Activated naive CD4-positive, alpha-beta T cell treated with anti-CD3 and anti-CD28 coated beads for 36 hours (primary cell): ENCODE data around the gene PRR5. TPM values are rescaled to one million over a fixed set of nuclear protein-coding genes. Genes with fewer than 3 reads are reported as not detected.
"Not testable (repeated sequence)": the region's sequence is repeated elsewhere in the genome, so short reads cannot be mapped to it uniquely, and the experiment has no call there.

Experiments used
- CTCF ChIA-PET: fragments of 350-600 bp; sonication (Branson Sonifier 250); formaldehyde crosslinking; loops from one replicate; lab custom pipeline; 2021; ENCODE audit warnings: antibody characterized with exemption; lab: Charles Lee
- DNase-seq: peaks from one replicate; pipeline ENCODE4 v3.0.0-alpha.2; 2020
- H3K27ac Mint-ChIP-seq: one replicate; pipeline ENCODE4 v1.8.0; 2021; ENCODE audit warnings: mild to moderate bottlenecking, mixed read lengths
- H3K27me3 Mint-ChIP-seq: one replicate; pipeline ENCODE4 v1.8.0; 2021; ENCODE audit warnings: low read depth, mixed read lengths
- H3K36me3 Mint-ChIP-seq: one replicate; pipeline ENCODE4 v1.8.0; 2021; ENCODE audit warnings: low read depth, mixed read lengths
- H3K4me1 Mint-ChIP-seq: one replicate; pipeline ENCODE4 v1.8.0; 2021; ENCODE audit warnings: low read depth, mixed read lengths
- H3K4me3 Mint-ChIP-seq: one replicate; pipeline ENCODE4 v1.8.0; 2021; ENCODE audit warnings: mild to moderate bottlenecking, moderate library complexity, mixed read lengths
- H3K9me3 Mint-ChIP-seq: one replicate; pipeline ENCODE4 v1.8.0; 2021; ENCODE audit warnings: mixed read lengths
- intact Hi-C: fragments of 100-400 bp; cut with micrococcal nuclease; formaldehyde crosslinking; loops from one replicate; pipeline ENCODE4 v1.15.1; 2023
- total RNA-seq, 2 experiments: library from RNA; stranded (reverse); gene quantifications; one replicate each; pipeline ENCODE4 v1.2.3, GENCODE V29; 2021

The PRR5 gene
- total RNA-seq, 2 experiments from 2014 or later = 7.9 to 10.2 TPM

GRCh38 chr22:44734801-44735517 lies 33.0 kb downstream of the PRR5 start:
- CTCF ChIA-PET = interaction anchor here (0.7 to 3.1 kb wide), 10 partner anchors 9 to 86 kb away, joined by 3 to 25 read pairs (median 4); no protein-coding TSS in a partner anchor
- Mint-ChIP-seq H3K9me3 (no peaks in the 10 kb centered on the region), H3K27ac (no peak overlapping the region), H3K4me3 (no peak overlapping the region), H3K4me1 (peaks cover 2% of the 10 kb centered on the region), H3K27me3 (no peaks in the 10 kb centered on the region), H3K36me3 (peaks cover 3% of the 10 kb centered on the region)
- intact Hi-C loops = loop anchor here (1.0 kb wide), 1 partner anchor 38 kb away; no protein-coding TSS in a partner anchor
- DNase-seq = no peak

GRCh38 chr22:44735518-44736428 lies 33.8 kb downstream of the PRR5 start:
- Mint-ChIP-seq H3K9me3 (no peaks in the 10 kb centered on the region), H3K27me3 (no peaks in the 10 kb centered on the region), H3K4me1 (peaks cover 2% of the 10 kb centered on the region), H3K4me3 (no peak overlapping the region), H3K36me3 (peaks cover 2% of the 10 kb centered on the region), H3K27ac (no peak overlapping the region)
- peak; percentile 85 for DNase-seq
- intact Hi-C loops = loop anchor here (1.0 kb wide), 1 partner anchor 38 kb away; no protein-coding TSS in a partner anchor
- CTCF ChIA-PET = interaction anchor here (0.7 to 3.1 kb wide), 10 partner anchors 10 to 59 kb away, joined by 3 to 25 read pairs (median 4); no protein-coding TSS in a partner anchor

- no peak overlapping the region for H3K4me3 Mint-ChIP-seq
- intact Hi-C loops = no loop called here
- no peak overlapping the region for H3K27ac Mint-ChIP-seq
- no peaks in the 10 kb centered on the region for H3K27me3 Mint-ChIP-seq
- CTCF ChIA-PET = interaction anchor here (0.9 to 3.1 kb wide), 5 partner anchors 30 to 52 kb away, joined by 3 to 25 read pairs (median 9); no protein-coding TSS in a partner anchor
- DNase-seq = no peak
- no peaks in the 10 kb centered on the region for H3K36me3 Mint-ChIP-seq
- H3K9me3 Mint-ChIP-seq = no peaks in the 10 kb centered on the region
- peaks cover 2% of the 10 kb centered on the region for H3K4me1 Mint-ChIP-seq
Observed at GRCh38 chr22:44736581-44737405, 34.8 kb downstream of the PRR5 start.

- intact Hi-C loops = no loop called here
- no peak for DNase-seq
- no peaks in the 10 kb centered on the region for H3K27me3 Mint-ChIP-seq
- H3K36me3 Mint-ChIP-seq = no peaks in the 10 kb centered on the region
- H3K4me1 Mint-ChIP-seq = peaks cover 2% of the 10 kb centered on the region
- no peak overlapping the region for H3K27ac Mint-ChIP-seq
- CTCF ChIA-PET = interaction anchor here (1.3 kb wide), 1 partner anchor 40 kb away, joined by 5 read pairs; no protein-coding TSS in a partner anchor
- H3K9me3 Mint-ChIP-seq = no peaks in the 10 kb centered on the region
- H3K4me3 Mint-ChIP-seq = no peak overlapping the region
Observed at GRCh38 chr22:44737406-44738346, 35.7 kb downstream of the PRR5 start.

GRCh38 chr22:44738347-44738715 lies 36.3 kb downstream of the PRR5 start:
- Mint-ChIP-seq H3K27ac (no peak overlapping the region), H3K4me3 (no peak overlapping the region), H3K27me3 (no peaks in the 10 kb centered on the region), H3K9me3 (no peaks in the 10 kb centered on the region), H3K4me1 (peaks cover 2% of the 10 kb centered on the region), H3K36me3 (no peaks in the 10 kb centered on the region)
- CTCF ChIA-PET = interaction anchor here (1.3 kb wide), 1 partner anchor 40 kb away, joined by 5 read pairs; no protein-coding TSS in a partner anchor
- DNase-seq = no peak
- intact Hi-C loops = no loop called here

- no peaks in the 10 kb centered on the region for H3K36me3 Mint-ChIP-seq
- intact Hi-C loops = no loop called here
- no peaks in the 10 kb centered on the region for H3K9me3 Mint-ChIP-seq
- H3K27ac Mint-ChIP-seq = no peak overlapping the region
- H3K27me3 Mint-ChIP-seq = no peaks in the 10 kb centered on the region
- H3K4me1 Mint-ChIP-seq = peaks cover 2% of the 10 kb centered on the region
- H3K4me3 Mint-ChIP-seq = no peak overlapping the region
- DNase-seq = no peak
- CTCF ChIA-PET = interaction anchor here (1.3 kb wide), 1 partner anchor 41 kb away, joined by 5 read pairs; no protein-coding TSS in a partner anchor
Observed at GRCh38 chr22:44739024-44739423, 37.0 kb downstream of the PRR5 start.

GRCh38 chr22:44739666-44740065 lies 37.7 kb downstream of the PRR5 start:
- intact Hi-C loops, CTCF ChIA-PET: not testable (repeated sequence)

GRCh38 chr22:44740307-44740706 lies 38.3 kb downstream of the PRR5 start:
- CTCF ChIA-PET = no interaction called here
- H3K9me3 Mint-ChIP-seq = no peaks in the 10 kb centered on the region
- DNase-seq = no peak
- no peaks in the 10 kb centered on the region for H3K27me3 Mint-ChIP-seq
- H3K4me1 Mint-ChIP-seq = peaks cover 2% of the 10 kb centered on the region
- intact Hi-C loops = no loop called here
- H3K36me3 Mint-ChIP-seq = no peaks in the 10 kb centered on the region
- no peak overlapping the region for H3K4me3 Mint-ChIP-seq
- H3K27ac Mint-ChIP-seq = no peak overlapping the region

More at GRCh38 chr22:44739666-44740065, 37.7 kb downstream of the PRR5 start:
- H3K27ac Mint-ChIP-seq, DNase-seq, H3K4me3 Mint-ChIP-seq, H3K9me3 Mint-ChIP-seq, H3K36me3 Mint-ChIP-seq, H3K27me3 Mint-ChIP-seq, H3K4me1 Mint-ChIP-seq: not testable (repeated sequence)

GRCh38 chr22:44741929-44742328 lies 39.9 kb downstream of the PRR5 start:
- CTCF ChIA-PET = no interaction called here
- no peaks in the 10 kb centered on the region for H3K36me3 Mint-ChIP-seq
- no peak overlapping the region for H3K27ac Mint-ChIP-seq

GRCh38 chr22:44743247-44743646 lies 41.2 kb downstream of the PRR5 start:
- DNase-seq = no peak
- Mint-ChIP-seq H3K4me1 (no peaks in the 10 kb centered on the region), H3K27ac (no peak overlapping the region), H3K4me3 (no peak overlapping the region), H3K9me3 (no peaks in the 10 kb centered on the region), H3K36me3 (no peaks in the 10 kb centered on the region), H3K27me3 (peaks cover 9% of the 10 kb centered on the region)
- CTCF ChIA-PET = no interaction called here
- intact Hi-C loops = no loop called here

More at GRCh38 chr22:44741929-44742328, 39.9 kb downstream of the PRR5 start:
- Mint-ChIP-seq H3K4me1 (no peaks in the 10 kb centered on the region), H3K27me3 (peaks cover 5% of the 10 kb centered on the region), H3K9me3 (no peaks in the 10 kb centered on the region), H3K4me3 (no peak overlapping the region)
- DNase-seq = no peak
- intact Hi-C loops = no loop called here

- Mint-ChIP-seq H3K27ac (no peak overlapping the region), H3K9me3 (no peaks in the 10 kb centered on the region), H3K4me1 (no peaks in the 10 kb centered on the region), H3K36me3 (no peaks in the 10 kb centered on the region), H3K27me3 (peaks cover 9% of the 10 kb centered on the region), H3K4me3 (no peak overlapping the region)
- CTCF ChIA-PET = no interaction called here
- no peak for DNase-seq
- intact Hi-C loops = no loop called here
Observed at GRCh38 chr22:44743804-44744211, 41.8 kb downstream of the PRR5 start.
